HK-2 (cell line): Measurements from ENCODE around the gene DPP6.
A peak's percentile ranks its signal among the peaks of the same experiment; 100 is the strongest.
"Not testable (repeated sequence)": the region's sequence is repeated elsewhere in the genome, so short reads cannot be mapped to it uniquely, and the experiment has no call there.

Source experiments
- DNase-seq: peaks from one replicate; pipeline ENCODE4 v3.0.0-alpha.2; 2018; ENCODE audit not compliant: unreplicated experiment

DPP6 gene

GRCh38 chr7:154051643-154052529 is at the start of gene DPP6:
Gene DPP6, plus strand, starts transcription at chr7:154052398.
- not testable (repeated sequence) for DNase-seq

GRCh38 chr7:154009423-154009911 is 42.7 kb upstream of the DPP6 start:
- DNase-seq: not testable (repeated sequence)

- DNase-seq: not testable (repeated sequence)
Measured at GRCh38 chr7:154010726-154011568, 41.3 kb upstream of the DPP6 start.

GRCh38 chr7:154012800-154013199 is 39.4 kb upstream of the DPP6 start:
- not testable (repeated sequence) for DNase-seq

- not testable (repeated sequence) for DNase-seq
Measured at GRCh38 chr7:154015636-154016035, 36.6 kb upstream of the DPP6 start.

- DNase-seq: not testable (repeated sequence)
Measured at GRCh38 chr7:154018354-154018753, 33.8 kb upstream of the DPP6 start.

GRCh38 chr7:154027805-154028204 is 24.4 kb upstream of the DPP6 start:
- DNase-seq: not testable (repeated sequence)

- not testable (repeated sequence) for DNase-seq
Measured at GRCh38 chr7:154030476-154031080, 21.6 kb upstream of the DPP6 start.

GRCh38 chr7:154039466-154040165 is 12.6 kb upstream of the DPP6 start:
- DNase-seq: not testable (repeated sequence)

- DNase-seq: not testable (repeated sequence)
Measured at GRCh38 chr7:154050394-154050793, 1.8 kb upstream of the DPP6 start.

GRCh38 chr7:154051006-154051642 is 1.1 kb upstream of the DPP6 start:
- not testable (repeated sequence) for DNase-seq

- DNase-seq: not testable (repeated sequence)
Measured at GRCh38 chr7:154052530-154053252, 493 bp downstream of the DPP6 start.

- DNase-seq: not testable (repeated sequence)
Measured at GRCh38 chr7:154053466-154054312, 1.5 kb downstream of the DPP6 start.

- DNase-seq: not testable (repeated sequence)
Measured at GRCh38 chr7:154054664-154055063, 2.5 kb downstream of the DPP6 start.

GRCh38 chr7:154055491-154056106 is 3.4 kb downstream of the DPP6 start:
- peak; percentile 16 for DNase-seq

- DNase-seq: not testable (repeated sequence)
Measured at GRCh38 chr7:154058783-154059182, 6.6 kb downstream of the DPP6 start.

GRCh38 chr7:154060551-154060950 is 8.4 kb downstream of the DPP6 start:
- DNase-seq: not testable (repeated sequence)

- peak; percentile 17 for DNase-seq
Measured at GRCh38 chr7:154071833-154072232, 19.6 kb downstream of the DPP6 start.
